NCI-H187 treated with DMSO at 0.1 percent for 48 hours (cell line): ENCODE data around the gene CWC27.
"Not testable (repeated sequence)": the region's sequence is repeated elsewhere in the genome, so short reads cannot be mapped to it uniquely, and the experiment has no call there.

Experiments used
- DNase-seq: peaks from one replicate; lab custom pipeline; 2025; lab: John Stamatoyannopoulos, UW

The CWC27 gene

DNA sequence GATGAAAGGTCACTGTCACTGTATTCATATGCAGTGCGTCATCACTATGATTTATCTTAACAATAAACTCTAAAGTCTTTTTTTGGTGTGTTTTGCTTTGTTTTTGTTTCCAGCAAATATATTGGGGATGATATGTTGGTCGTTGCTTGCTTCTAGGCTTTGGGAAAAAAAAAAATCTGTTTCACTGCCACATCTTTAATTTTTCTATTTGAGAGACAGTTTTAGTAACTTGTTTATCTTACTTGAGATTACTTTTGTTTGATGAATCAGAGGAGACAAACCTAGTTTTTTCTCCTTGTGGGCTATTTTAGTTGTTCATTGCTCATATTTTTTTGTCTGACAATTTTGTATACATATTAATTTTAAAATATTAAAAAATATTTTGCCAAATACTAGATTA lies 19.4 kb downstream of the CWC27 start:
- DNase-seq, result no peak

DNA sequence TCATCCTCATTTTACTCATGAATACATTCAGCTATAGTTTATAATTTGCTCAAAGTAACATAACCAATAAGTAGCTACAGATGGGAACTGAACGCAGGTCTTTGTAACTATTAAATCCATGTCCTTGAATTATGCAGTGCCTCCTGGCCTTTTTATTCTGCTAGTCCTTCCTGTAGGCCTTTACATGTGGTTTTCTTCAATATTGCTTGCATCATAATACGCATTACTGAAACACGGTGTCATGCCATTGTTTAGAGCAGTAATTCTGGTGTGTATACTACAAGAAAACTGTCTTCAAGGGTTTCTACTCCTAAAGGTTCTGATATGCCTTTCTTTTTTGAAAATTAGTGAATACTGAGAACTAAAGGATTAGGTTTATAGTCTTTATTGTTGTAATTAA lies 20.7 kb downstream of the CWC27 start:
- no peak for DNase-seq

- no peak for DNase-seq
Measured at GRCh38 chr5:64790210-64790609, 21.5 kb downstream of the CWC27 start.

DNA sequence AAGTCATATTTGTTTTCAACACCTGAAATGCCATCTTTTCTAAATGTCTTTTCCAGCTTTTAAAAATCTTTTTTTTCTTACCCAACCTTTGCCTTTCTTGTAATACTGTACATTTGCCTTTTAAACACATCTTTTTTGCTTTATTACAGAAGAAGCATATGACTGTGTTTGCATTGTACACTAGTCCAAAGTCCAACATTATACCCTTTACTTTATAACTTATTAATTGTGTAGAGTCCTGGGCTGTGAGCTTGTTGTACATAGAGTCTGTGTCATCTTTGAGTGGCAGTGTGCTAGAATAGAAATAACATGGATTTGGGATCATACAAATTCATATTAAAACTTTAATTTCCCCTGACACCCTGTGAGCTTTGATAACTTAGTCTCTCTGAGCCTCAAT lies 23.7 kb downstream of the CWC27 start:
- DNase-seq, result no peak

DNA sequence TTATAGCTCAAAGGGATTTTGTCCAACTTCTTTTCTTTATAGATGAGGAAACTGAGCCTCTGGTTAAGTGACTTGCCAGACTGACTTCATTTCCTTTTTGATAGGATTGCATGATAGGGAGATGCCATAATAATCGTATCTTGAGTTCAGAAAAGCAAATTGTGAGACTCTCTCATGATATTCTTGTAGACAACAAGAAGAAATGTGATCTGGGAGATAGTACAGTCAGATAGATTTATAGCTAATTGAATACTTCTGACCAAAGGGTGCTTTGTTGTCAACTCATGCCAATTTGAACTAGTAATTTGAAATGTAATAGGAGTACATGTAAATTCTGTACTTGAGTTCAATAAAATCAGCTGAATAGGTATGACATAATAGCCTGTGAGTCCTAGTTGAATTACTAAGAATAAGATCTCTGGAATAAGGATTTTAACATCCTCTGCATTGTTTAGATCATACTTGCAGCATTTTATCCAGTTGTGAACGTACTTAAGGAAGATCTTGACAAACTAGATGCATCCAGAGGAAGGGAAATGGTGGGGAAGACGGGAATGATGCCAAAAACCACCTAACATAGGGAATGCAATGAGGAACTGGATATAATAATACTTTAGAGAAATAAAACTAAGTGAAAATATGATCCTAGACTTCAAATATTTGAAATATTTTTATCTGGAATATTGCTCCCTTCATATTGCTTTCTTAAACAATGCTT lies 25.5 kb downstream of the CWC27 start:
- DNase-seq, result no peak

- no peak for DNase-seq
Measured at GRCh38 chr5:64796301-64796700, 27.6 kb downstream of the CWC27 start.

- DNase-seq, result no peak
Measured at GRCh38 chr5:64800926-64801325, 32.2 kb downstream of the CWC27 start.

GRCh38 chr5:64806537-64806936 lies 37.8 kb downstream of the CWC27 start:
- no peak for DNase-seq

- DNase-seq, result no peak
Measured at GRCh38 chr5:64807520-64807919, 38.8 kb downstream of the CWC27 start.

GRCh38 chr5:64811050-64811640 lies 42.4 kb downstream of the CWC27 start:
- DNase-seq, result no peak

GRCh38 chr5:64814073-64814472 lies 45.3 kb downstream of the CWC27 start:
- DNase-seq, result no peak

GRCh38 chr5:64818245-64818644 lies 49.5 kb downstream of the CWC27 start:
- DNase-seq, result no peak

GRCh38 chr5:64819345-64819744 lies 50.6 kb downstream of the CWC27 start:
- not testable (repeated sequence) for DNase-seq

- no peak for DNase-seq
Measured at GRCh38 chr5:64822320-64822719, 53.6 kb downstream of the CWC27 start.

DNA sequence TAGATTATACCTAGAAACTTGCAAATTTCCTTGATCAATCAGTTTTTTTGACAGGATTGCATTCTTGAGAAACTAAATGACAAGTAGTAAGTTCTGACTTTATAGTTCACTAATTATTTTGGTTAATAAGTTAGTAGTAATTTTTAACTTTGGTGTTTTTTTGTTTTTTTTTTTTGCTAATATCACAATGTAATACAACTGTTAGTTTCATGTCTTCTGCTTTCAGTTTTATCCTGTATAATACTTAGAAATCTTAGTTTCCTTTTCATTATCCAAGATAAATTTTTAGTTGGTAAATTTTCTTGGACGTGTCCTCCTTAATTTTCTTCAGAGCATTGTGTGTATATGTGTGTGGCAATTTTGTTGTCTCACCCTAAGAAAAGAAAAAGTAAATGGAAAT lies 57.8 kb downstream of the CWC27 start:
- no peak for DNase-seq

DNA sequence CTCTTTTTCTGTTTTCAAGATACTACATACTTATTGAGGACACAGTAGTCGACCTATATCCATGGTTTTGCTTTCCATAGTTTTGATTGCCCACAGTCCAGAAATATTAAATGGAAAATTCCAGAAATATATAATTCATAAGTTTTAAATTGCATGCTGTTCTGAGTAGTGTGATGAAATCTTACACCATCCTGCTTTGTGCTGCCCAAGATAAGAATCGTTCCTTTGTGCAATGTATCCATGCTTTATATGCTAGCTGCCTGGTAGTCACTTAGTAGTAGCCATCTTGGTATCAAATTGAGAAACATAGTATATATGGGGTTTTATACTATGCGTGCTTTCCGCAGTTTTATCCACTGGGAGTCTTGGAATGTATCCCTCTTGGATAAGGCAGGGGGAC lies 59.0 kb downstream of the CWC27 start:
- no peak for DNase-seq

- DNase-seq, result not testable (repeated sequence)
Measured at GRCh38 chr5:64830650-64831049, 61.9 kb downstream of the CWC27 start.

- no peak for DNase-seq
Measured at GRCh38 chr5:64831996-64832395, 63.3 kb downstream of the CWC27 start.

DNA sequence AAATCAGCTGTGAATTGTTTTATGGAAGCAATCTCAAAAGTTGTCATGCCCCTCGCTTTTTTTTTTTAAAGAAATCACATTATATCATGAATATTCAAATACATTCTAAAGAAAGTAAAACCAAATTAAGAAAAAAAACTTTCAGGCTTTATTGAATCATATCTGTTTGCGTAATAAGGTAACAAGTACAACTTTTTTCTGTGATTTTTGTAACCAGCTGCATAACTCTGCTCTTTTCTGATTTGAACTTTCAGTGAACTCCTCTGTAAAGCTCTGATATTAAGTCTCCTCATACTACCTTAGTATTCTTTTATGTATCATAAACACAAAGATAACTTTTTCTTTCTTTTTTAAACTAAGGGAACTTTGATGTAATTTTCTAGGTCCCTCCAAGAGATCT lies 65.3 kb downstream of the CWC27 start:
- DNase-seq, result no peak

DNA sequence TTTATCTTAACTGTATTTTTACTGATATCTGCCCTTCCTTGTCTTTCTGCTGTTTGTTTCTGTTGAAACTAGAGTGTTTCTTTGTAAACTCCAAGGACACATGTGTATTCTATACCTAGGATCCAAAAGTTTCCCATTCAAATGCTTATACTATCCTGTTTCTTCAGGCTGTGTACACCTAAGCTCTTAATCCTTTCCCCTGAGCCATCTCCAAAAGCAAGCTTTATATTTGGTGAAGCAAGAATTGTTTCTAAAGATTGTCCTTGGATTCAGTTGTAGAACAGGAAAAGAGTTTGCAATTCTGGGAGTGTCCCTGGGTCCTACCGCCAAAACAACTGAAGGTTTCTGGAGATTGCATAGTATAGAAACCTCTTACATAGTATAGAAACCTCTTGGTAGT lies 65.9 kb downstream of the CWC27 start:
- no peak for DNase-seq

DNA sequence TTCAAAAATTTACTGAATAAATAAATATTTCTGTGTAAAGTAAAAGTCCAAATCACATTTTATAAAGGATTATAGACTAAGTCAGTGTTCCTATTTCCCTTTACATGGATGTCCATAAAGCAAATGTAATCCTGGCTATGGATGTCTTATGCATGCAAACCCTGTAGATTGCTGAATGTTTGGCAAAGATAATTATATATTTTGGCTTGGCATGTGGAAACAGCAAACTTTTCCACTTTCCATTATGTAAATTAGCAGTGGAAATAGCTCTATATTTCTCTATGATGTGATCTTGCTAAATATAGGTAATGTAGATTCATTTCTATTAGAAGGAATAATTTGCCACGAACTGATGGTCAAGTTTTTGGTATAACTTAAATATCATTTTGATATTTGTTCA lies 66.5 kb downstream of the CWC27 start:
- no peak for DNase-seq

DNA sequence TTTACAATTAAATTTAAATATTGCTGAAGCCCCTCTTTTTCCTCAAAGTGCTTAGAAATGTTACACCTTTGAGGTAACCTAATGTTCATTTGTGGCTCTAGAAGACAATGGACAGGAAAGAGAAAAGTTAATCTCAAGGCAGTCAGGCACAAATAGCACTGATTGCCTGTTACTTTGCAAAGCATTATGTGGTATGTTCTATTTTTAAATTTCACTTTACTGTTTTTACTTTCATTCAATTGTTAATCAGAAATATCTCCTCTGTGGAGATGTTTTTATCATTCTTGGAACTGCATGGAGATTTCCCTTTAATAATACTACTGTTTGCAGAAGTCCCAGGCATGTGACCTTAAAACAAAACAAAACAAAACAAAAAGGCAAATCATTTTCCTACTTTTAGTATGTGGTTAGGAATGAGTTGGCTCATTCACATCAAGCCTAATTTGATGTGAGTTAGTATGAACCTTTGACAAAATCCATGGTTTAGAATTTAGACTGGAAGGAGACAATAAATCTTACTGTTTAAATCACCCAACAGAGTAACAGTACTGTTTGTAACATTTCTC lies 67.5 kb downstream of the CWC27 start:
- DNase-seq, result no peak

- DNase-seq, result no peak
Measured at GRCh38 chr5:64836786-64837185, 68.1 kb downstream of the CWC27 start.

DNA sequence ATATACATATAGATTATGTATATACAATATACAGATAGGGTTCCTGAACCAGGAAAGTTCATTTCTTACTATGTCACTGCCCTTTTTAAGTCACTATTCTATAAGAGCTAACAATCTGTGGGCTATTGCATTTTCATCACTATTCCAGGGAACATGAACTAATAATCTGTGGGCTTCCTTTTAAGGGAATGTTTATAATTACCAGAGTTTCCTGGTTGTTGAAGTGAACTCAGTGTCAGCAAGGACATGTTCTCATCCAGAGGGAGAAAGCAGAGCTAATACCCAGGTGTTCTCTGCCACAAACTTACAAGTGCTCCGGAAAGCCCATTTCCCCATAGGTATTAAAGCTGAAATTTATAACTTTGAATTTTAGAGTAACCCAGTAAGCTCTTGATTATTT lies 69.6 kb downstream of the CWC27 start:
- no peak for DNase-seq
